Effector memory CD8-positive, alpha-beta T cell (primary cell): ENCODE measurements around the gene VPS26A.

ENCODE experiments used
- ATAC-seq: fragments of 150-1000 bp; cut with Tn5 transposase; replicated peaks from 2 replicates; pipeline ENCODE4 v1.10.0; 2021; ENCODE audit warnings: mild to moderate bottlenecking, moderate library complexity
- DNase-seq, 3 experiments: peaks; one replicate each; pipeline ENCODE4 v3.0.0; 2021
- H3K27ac Mint-ChIP-seq, 2 donors: one replicate each; pipeline ENCODE4 v1.8.0; 2022; ENCODE audit warnings: mild to moderate bottlenecking in 2 of 2, mixed read lengths in 2 of 2, moderate library complexity in 2 of 2
- H3K27me3 Mint-ChIP-seq, 2 donors: one replicate each; pipeline ENCODE4 v1.8.0; 2022; ENCODE audit warnings: mixed read lengths in 2 of 2
- H3K36me3 Mint-ChIP-seq: one replicate; pipeline ENCODE4 v1.8.0; 2022; ENCODE audit warnings: mild to moderate bottlenecking, moderate library complexity, mixed read lengths; ENCODE audit not compliant: insufficient read depth
- H3K4me1 Mint-ChIP-seq, 2 donors: one replicate each; pipeline ENCODE4 v1.8.0; 2022; ENCODE audit warnings: low read depth in 2 of 2, mixed read lengths in 2 of 2
- H3K4me3 Mint-ChIP-seq, 2 donors: one replicate each; pipeline ENCODE4 v1.8.0; 2022; ENCODE audit warnings: mild to moderate bottlenecking in 2 of 2, mixed read lengths in 2 of 2, moderate library complexity in 2 of 2
- H3K9me3 Mint-ChIP-seq, 2 donors: one replicate each; pipeline ENCODE4 v1.8.0; 2022; ENCODE audit warnings: mixed read lengths in 2 of 2

VPS26A gene

DNA sequence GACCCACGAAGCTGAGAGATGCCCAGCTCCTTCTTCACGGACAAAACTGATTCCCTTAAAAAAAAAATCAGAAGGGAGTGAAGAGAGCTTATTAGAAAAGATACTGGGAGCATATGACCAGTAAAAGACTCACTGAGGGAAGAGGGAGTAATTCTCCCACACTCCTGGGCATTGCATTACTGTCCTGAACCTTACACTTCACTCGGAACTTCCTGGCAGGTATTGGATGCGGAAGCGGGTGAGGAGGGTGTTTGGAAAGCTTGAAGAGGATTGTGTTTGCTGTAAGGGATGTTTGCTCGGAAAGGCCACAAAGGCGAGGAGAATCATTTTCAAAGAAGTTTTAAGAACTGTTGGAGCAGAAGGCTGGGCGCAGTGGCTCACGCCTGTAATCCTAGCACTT lies 96.5 kb downstream of the VPS26A start:
- peaks cover 35 to 37% of the 10 kb centered on the region in 2 donors for H3K4me1 Mint-ChIP-seq
- DNase-seq (no peak), ATAC-seq (no peak)
- peak overlapping the region in 1 of 2 donors; percentile 8 for H3K4me3 Mint-ChIP-seq
- peaks cover 4% of the 10 kb centered on the region for H3K36me3 Mint-ChIP-seq
- peak overlapping the region; percentile 20 to 76 for H3K27ac Mint-ChIP-seq
- no peaks in the 10 kb centered on the region for H3K9me3 Mint-ChIP-seq
- no peaks in the 10 kb centered on the region for H3K27me3 Mint-ChIP-seq
